ENCODE results near the gene CCDC197. TPM values are rescaled to one million over a fixed set of nuclear protein-coding genes. Genes with fewer than 3 reads are reported as not detected.

CCDC197 gene
- total RNA-seq, 1 experiment from 2014 or later: not detected

GRCh38 chr14:94036313-94037167, 39.4 kb downstream of the CCDC197 start:
- H3K18ac ChIP-seq (ENCODE audit: insufficient read length, low read depth, low read length): no peak overlapping the region
- no peak overlapping the region for H3K9ac ChIP-seq (ENCODE audit: extremely low read depth, insufficient read length, low read length)
- no peak overlapping the region for H4K91ac ChIP-seq (ENCODE audit: insufficient read length, low read depth, low read length)
- Mint-ChIP-seq H3K36me3 (ENCODE audit: insufficient read depth in 1 of 3, low read depth in 3 of 3) (peaks cover 4 to 36% (median 29%) of the 10 kb centered on the region in 3 experiments), H3K9me3 (peaks cover 0 to 2% of the 10 kb centered on the region in 2 experiments; a peak in 3 of 5 replicates), H3K4me3 (no peak overlapping the region; a peak in 1 of 5 replicates), H3K27me3 (ENCODE audit: low read depth) (no peaks in the 10 kb centered on the region), H3K4me1 (peaks cover 26 to 27% of the 10 kb centered on the region in 2 experiments), H3K27ac (no peak overlapping the region)
- H3K4me1 ChIP-seq (ENCODE audit: insufficient read depth, low read length): no peaks in the 10 kb centered on the region
- no peak overlapping the region for H3K27ac ChIP-seq (ENCODE audit: insufficient read length, low read depth, low read length)
- no peaks in the 10 kb centered on the region for H3K9me3 ChIP-seq (ENCODE audit: control insufficient read depth, low read depth, low read length)
- no peak overlapping the region for H4K5ac ChIP-seq (ENCODE audit: insufficient read length, low read depth, low read length)
- H2AFZ ChIP-seq (ENCODE audit: low read length): no peak overlapping the region
- H3K27me3 ChIP-seq (ENCODE audit: insufficient read depth, low read length): no peaks in the 10 kb centered on the region
- no CpG with 5 or more reads among the region's 12 CpGs for WGBS (ENCODE audit: extremely low coverage, insufficient read length, low lambda C conversion rate)
- no peak overlapping the region for H3K14ac ChIP-seq (ENCODE audit: insufficient read depth, low read length)
- no peak overlapping the region for H3K4me2 ChIP-seq (ENCODE audit: insufficient read depth, insufficient read length, low read length)
- no peak overlapping the region for H3K56ac ChIP-seq (ENCODE audit: insufficient read length, low read depth, low read length)
- H2BK12ac ChIP-seq (ENCODE audit: insufficient read length, low read depth, low read length): no peak overlapping the region
- H2AK5ac ChIP-seq (ENCODE audit: insufficient read length, low read length): no peak overlapping the region
- H4K8ac ChIP-seq (replicated peaks; ENCODE audit: insufficient read length, low read depth, low read length): no peak overlapping the region
- TF ChIP-seq, protein P1, sequence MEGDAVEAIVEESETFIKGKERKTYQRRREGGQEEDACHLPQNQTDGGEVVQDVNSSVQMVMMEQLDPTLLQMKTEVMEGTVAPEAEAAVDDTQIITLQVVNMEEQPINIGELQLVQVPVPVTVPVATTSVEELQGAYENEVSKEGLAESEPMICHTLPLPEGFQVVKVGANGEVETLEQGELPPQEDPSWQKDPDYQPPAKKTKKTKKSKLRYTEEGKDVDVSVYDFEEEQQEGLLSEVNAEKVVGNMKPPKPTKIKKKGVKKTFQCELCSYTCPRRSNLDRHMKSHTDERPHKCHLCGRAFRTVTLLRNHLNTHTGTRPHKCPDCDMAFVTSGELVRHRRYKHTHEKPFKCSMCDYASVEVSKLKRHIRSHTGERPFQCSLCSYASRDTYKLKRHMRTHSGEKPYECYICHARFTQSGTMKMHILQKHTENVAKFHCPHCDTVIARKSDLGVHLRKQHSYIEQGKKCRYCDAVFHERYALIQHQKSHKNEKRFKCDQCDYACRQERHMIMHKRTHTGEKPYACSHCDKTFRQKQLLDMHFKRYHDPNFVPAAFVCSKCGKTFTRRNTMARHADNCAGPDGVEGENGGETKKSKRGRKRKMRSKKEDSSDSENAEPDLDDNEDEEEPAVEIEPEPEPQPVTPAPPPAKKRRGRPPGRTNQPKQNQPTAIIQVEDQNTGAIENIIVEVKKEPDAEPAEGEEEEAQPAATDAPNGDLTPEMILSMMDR (conservative IDR thresholded peaks at IDR 0.05): peak; percentile 88
- H2BK5ac ChIP-seq (ENCODE audit: insufficient read length, low read length): no peak overlapping the region
- no peak overlapping the region for H3K4ac ChIP-seq (ENCODE audit: low read depth, low read length)
- H2BK120ac ChIP-seq (ENCODE audit: low read depth, low read length, poor library complexity, severe bottlenecking): no peak overlapping the region
- no peaks in the 10 kb centered on the region for H4K20me1 ChIP-seq (ENCODE audit: control insufficient read depth, insufficient read depth, insufficient read length)
- peak; percentile 86 for DNase-seq
- no peak overlapping the region for H2BK20ac ChIP-seq (ENCODE audit: low read depth, low read length, poor library complexity, severe bottlenecking)
- H3K79me2 ChIP-seq (ENCODE audit: insufficient read depth, low read length): no peaks in the 10 kb centered on the region
- no peak overlapping the region for H3T11ph ChIP-seq (ENCODE audit: low read length)
- no peak overlapping the region for H2BK15ac ChIP-seq (ENCODE audit: low read depth, low read length)
- no peak overlapping the region for H3K23ac ChIP-seq (ENCODE audit: insufficient read length, low read depth, low read length)
- no peaks in the 10 kb centered on the region for H3K23me2 ChIP-seq (ENCODE audit: insufficient read length, low read depth, low read length, poor library complexity, severe bottlenecking)
- no peaks in the 10 kb centered on the region for H3K79me1 ChIP-seq (ENCODE audit: insufficient read depth, low read depth, low read length, poor library complexity, severe bottlenecking)

Data from H9 (cell line).